Head of caudate nucleus (tissue), 42 donors: ENCODE measurements around the gene PPM1H.
"Not testable (repeated sequence)": the region's sequence is repeated elsewhere in the genome, so short reads cannot be mapped to it uniquely, and the experiment has no call there.

ENCODE experiments used
- DNase-seq, 42 donors: peaks; one replicate each; pipeline versions ENCODE4 v3.0.0 to v3.0.0-alpha.2; 2020 to 2021; ENCODE audit warnings: mixed read lengths in 7 of 42
- intact Hi-C: fragments of 100-400 bp; cut with DNase I; formaldehyde crosslinking; loops from one replicate; pipeline ENCODE4 v1.15.0; 2022

PPM1H gene

DNA sequence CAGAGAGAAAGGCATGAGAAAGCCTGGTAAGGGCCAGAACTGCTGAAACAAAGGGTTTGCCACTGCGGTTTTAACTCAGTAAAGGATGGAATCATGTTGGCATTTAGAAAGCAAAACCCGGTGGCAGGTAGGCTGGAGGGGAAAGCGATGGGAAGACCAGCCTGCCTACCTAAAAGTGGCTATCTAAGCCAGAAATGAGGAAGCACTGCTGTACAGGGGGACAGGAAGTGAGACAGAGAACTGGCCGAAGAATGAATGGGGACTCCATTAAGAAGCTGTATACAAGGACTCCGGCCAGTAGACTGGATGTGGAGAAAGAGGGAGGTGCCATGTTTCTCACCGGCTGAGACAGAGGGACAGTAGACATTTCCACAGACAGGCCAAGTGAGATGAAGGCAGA lies 48.2 kb downstream of the PPM1H start:
- intact Hi-C loops = no loop called here
- no peak for DNase-seq

DNA sequence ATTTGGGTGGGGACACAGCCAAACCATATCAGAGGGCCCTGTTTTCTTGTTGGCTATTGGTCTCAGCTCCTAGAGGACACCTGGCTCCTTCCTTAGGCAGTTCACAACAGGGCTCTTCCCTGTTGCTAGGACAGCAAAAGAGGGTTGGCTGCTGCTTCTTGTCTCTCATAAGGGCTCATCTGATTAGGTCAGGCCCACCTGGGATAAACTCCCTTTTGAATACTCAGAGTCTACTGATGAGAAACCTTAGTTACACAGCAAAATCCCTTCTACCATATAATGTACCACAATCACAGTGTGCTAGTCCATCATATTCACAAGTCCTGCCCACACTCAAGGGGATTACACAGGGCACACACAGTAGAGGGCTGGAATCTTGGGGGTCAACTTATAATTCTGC lies 49.7 kb downstream of the PPM1H start:
- intact Hi-C loops = no loop called here
- DNase-seq = no peak

DNA sequence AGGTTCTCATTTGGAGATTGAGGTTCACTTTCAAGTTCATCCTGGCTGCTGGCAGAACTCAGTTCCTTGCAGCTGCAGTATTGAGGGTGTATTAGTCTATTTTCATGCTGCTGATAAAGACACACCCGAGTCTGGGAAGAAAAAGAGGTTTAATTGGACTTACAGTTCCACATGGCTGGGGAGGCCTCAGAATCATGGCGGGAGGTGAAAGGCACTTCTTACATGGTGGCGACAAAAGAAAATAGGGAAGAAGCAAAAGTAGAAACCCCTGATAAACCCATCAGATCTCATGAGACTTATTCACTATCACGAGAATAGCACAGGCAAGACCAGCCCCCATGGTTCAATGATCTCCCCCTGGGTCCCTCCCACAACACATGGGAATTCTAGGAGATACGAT lies 50.1 kb downstream of the PPM1H start:
- DNase-seq, intact Hi-C loops: not testable (repeated sequence)

DNA sequence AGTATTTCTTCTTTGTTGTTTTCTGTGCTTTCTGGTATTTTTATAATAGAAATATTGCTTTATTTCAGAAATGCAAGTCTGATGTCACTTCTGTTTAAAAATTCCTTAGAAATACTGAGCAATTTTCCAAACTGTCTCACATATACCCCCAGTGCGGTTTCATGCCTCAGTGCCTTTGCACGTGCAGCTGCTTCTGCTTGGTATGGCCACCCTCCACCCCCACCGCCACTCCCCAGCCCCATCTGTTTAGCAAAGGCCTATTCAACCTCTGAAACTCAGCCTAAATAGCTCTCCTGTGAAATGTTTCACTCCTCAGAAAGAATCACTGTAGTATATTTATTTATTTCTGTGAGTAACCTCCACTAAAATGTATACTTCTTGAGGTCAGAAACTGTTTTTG lies 52.3 kb downstream of the PPM1H start:
- intact Hi-C loops = no loop called here
- DNase-seq = no peak

- intact Hi-C loops = no loop called here
- DNase-seq = no peak
Observed at GRCh38 chr12:62882140-62882539, 52.8 kb downstream of the PPM1H start.

DNA sequence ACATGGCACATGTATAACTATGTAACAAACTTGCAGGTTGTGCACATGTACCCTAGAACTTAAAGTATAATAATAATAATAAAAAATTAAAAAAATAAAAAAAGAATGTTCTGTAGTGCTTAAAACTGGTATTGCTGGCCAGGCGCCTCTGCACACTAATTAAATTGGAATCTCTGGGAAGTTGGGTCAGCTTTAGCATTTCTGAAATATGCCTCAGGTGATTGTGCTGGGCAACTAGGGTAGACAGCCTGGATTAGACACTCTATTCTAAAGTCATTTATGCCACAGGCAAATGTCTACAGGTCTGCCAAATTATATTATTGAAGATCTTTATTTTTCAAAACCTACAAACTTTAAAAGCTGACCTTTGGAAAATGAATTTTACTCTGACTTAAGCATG lies 55.3 kb downstream of the PPM1H start:
- no peak for DNase-seq
- intact Hi-C loops = no loop called here

DNA sequence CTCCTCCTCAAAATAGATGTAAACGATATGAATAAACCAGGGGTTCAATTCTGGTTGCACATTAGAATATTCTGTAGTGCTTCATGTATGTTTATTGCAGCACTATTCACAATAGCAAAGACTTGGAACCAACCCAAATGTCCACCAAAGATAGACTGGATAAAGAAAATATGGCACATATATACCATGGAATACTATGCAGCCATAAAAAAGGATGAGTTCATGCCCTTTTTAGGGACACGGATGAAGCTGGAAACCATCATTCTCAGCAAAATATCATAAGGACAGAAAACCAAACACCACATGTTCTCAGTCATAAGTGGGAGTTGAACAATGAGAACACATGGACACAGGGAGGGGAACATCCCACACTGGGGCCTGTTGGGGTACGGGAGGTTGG lies 55.7 kb downstream of the PPM1H start:
- intact Hi-C loops, DNase-seq: not testable (repeated sequence)

GRCh38 chr12:62878211-62878610 lies 56.7 kb downstream of the PPM1H start:
- intact Hi-C loops = no loop called here
- no peak for DNase-seq

DNA sequence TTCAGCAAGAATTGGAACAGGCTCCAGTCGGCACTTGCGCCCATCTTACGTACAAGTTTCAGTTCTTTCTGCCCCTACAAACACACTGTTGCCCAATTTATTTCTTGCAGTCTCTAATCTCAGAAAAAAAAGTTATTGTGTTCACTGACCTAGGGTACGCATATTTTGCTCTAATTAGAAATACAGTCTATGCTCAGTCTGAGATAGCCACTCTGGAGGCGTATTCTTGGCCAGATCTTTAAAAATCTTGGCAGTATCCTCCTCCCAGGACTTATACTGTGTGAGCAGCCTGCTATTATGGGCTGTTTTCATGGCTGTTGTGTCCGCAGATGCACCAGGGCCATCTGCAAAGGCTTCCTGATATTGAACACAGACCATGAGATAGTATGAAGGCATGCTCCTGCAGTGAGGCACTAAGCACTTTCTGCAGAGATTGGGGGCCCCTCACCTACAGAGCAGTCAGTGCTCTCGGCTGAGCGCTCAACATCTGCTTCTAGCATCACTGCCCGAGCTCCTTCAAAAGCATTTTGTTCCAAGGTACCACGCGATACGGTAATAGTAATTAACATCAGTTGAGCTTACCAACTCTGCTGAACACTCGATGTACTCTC lies 57.9 kb downstream of the PPM1H start:
- no peak for DNase-seq

DNA sequence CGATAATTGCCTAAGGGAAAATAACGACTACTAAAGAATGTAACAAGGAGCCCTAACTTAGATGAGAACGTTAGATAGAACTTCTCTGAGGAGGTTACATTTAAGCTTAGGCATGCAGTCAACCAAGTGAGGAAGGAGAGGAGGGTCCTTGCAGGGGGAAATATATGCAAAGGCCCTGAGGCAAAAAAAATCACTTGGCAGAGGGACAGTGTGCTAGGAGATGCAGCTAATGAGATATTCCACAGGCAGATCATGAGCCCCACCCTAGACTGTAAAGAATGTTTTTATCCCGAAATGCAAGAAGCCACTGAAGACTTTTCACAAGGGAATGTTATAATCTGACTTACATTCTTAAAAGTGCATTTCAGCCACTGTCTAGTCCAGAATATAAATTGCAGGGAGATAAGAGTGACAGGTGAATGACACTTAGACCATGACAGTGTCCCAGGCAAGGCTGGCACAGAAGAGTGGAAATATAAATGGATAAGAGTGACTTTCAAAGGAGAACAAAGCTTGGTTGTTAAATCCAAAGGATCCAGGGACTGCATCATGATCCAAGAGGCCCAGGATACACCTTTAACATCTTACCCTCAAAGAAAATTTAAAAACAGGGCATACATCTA lies 61.0 kb downstream of the PPM1H start:
- no peak for DNase-seq

More for the DNA sequence above, 57.9 kb downstream of the PPM1H start:
- intact Hi-C loops = no loop called here

GRCh38 chr12:62873116-62873825 lies 61.7 kb downstream of the PPM1H start:
- intact Hi-C loops = no loop called here
- DNase-seq = no peak

More for the DNA sequence above, 61.0 kb downstream of the PPM1H start:
- intact Hi-C loops = no loop called here

- intact Hi-C loops = loop anchor here (10.0 kb wide), 1 partner anchor 46 kb away; no protein-coding TSS in a partner anchor
Observed at GRCh38 chr12:62868820-62869219, 66.1 kb downstream of the PPM1H start.

DNA sequence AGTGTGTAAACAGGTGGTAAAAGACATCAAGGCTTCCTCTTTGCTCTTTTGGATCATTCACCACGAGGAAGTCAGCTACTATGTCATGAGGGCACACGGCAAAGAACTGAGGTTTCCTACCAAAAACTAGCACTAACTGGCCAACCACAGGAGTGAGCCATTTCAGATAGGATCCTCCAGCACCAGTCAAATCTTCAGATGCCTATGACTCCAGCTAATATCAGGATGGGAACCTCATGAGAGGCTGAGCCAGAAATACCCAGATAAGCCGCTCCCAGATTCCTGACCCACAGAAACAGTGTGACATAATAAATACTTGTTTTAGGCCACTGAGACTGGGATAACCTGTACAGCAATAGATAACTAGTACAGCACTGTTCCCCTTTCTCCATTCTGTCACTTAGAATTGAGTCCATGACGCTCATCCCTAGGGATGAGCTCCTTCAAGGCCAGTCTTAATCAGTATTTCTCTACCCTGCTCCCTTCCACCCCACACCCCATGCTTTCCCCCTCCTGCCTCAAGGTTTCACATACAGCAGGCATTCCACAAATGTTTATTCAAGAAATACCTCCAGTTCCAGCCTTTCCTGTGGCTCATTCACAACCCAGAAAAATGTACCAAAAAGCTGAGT lies 68.4 kb downstream of the PPM1H start:
- intact Hi-C loops = loop anchor here (10.0 kb wide), 1 partner anchor 48 kb away; no protein-coding TSS in a partner anchor
- no peak for DNase-seq

More at GRCh38 chr12:62868820-62869219, 66.1 kb downstream of the PPM1H start:
- DNase-seq = no peak

DNA sequence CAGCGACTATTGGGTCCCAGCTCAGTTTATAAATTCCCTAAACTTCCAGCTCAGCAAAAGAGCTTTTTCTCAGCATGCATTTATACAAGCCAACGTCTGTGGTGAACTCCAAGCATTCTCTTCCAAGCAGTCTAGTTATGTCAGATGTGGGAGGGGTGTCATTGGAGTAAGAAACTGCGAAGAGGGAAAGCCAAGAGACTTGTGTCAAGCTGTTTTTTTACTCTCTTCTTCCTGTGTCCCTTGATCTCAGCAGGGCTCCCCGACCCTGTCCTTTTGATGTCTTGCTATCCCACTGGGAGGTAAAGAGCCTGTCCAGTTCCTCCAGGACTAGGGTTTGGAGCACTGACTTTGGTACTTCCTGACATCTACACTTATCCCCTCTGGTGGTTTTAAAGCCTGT lies 69.0 kb downstream of the PPM1H start:
- DNase-seq = no peak
- intact Hi-C loops = loop anchor here (10.0 kb wide), 1 partner anchor 49 kb away; no protein-coding TSS in a partner anchor

- intact Hi-C loops = loop anchor here (10.0 kb wide), 1 partner anchor 50 kb away; no protein-coding TSS in a partner anchor
- peak in 19 of 42 donors; percentile 5 to 61 (median 29) for DNase-seq
Observed at GRCh38 chr12:62865065-62865464, 69.9 kb downstream of the PPM1H start.

- intact Hi-C loops = loop anchor here (10.0 kb wide), 1 partner anchor 52 kb away; no protein-coding TSS in a partner anchor
- no peak for DNase-seq
Observed at GRCh38 chr12:62862259-62862881, 72.6 kb downstream of the PPM1H start.

- peak in 18 of 42 donors; percentile 9 to 48 (median 23) for DNase-seq
- intact Hi-C loops = loop anchor here (10.0 kb wide), 1 partner anchor 53 kb away; no protein-coding TSS in a partner anchor
Observed at GRCh38 chr12:62861586-62861985, 73.4 kb downstream of the PPM1H start.

GRCh38 chr12:62860501-62861411 lies 74.2 kb downstream of the PPM1H start:
- intact Hi-C loops = loop anchor here (10.0 kb wide), 1 partner anchor 54 kb away; no protein-coding TSS in a partner anchor
- DNase-seq = no peak
